Central memory CD8-positive, alpha-beta T cell (primary cell): ENCODE data around the gene RASGRP3.
"Not testable (repeated sequence)": the region's sequence is repeated elsewhere in the genome, so short reads cannot be mapped to it uniquely, and the experiment has no call there.

ENCODE experiments used
- ATAC-seq: fragments of 150-1000 bp; cut with Tn5 transposase; replicated peaks from 2 replicates; pipeline ENCODE4 v1.10.0; 2022; ENCODE audit warnings: mild to moderate bottlenecking, moderate FRiP score, moderate number of reproducible peaks; ENCODE audit not compliant: poor library complexity, severe bottlenecking; ENCODE audit errors: extremely low read depth
- DNase-seq, 2 donors: peaks; one replicate each; pipeline ENCODE4 v3.0.0; 2021; ENCODE audit warnings: low spot score in 2 of 2
- H3K27ac Mint-ChIP-seq: one replicate; pipeline ENCODE4 v1.8.0; 2022; ENCODE audit warnings: low read depth, mild to moderate bottlenecking, moderate library complexity, mixed read lengths
- H3K27me3 Mint-ChIP-seq: one replicate; pipeline ENCODE4 v1.8.0; 2022; ENCODE audit warnings: mixed read lengths
- H3K36me3 Mint-ChIP-seq: one replicate; pipeline ENCODE4 v1.8.0; 2022; ENCODE audit warnings: mild to moderate bottlenecking, moderate library complexity, mixed read lengths; ENCODE audit not compliant: insufficient read depth
- H3K4me1 Mint-ChIP-seq: one replicate; pipeline ENCODE4 v1.8.0; 2022; ENCODE audit warnings: mixed read lengths
- H3K4me3 Mint-ChIP-seq: one replicate; pipeline ENCODE4 v1.8.0; 2022; ENCODE audit warnings: mild to moderate bottlenecking, moderate library complexity, mixed read lengths
- H3K9me3 Mint-ChIP-seq: one replicate; pipeline ENCODE4 v1.8.0; 2022; ENCODE audit warnings: mixed read lengths

The RASGRP3 gene

DNA sequence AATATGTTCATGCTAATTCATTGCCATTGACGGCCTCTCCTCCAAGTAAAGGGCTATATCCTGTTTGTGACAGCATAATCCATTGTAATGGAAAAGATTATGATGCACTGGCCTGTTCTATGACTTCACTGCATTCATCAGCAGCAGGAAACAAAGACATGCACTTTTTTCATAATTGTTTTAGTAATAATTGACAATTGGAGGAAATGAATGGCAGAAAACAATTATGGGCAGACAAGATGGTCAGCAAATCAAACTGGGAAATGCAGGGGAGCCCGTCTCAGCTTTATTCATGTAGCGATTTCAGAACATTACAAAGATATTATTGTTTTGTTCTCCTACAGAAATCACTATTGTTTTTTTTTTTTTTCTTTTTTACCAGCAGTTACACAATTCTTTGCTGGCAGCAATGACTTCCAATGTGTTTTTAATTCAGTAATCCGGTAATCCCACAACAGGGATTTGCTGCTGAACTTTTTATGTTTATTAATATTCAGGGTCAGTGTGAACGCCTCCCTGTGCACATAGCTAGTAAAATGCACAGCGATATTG, 33.8 kb upstream of the RASGRP3 start:
- H3K4me1 Mint-ChIP-seq, result no peaks in the 10 kb centered on the region
- H3K4me3 Mint-ChIP-seq, result no peak overlapping the region
- H3K36me3 Mint-ChIP-seq, result no peaks in the 10 kb centered on the region
- H3K9me3 Mint-ChIP-seq, result no peaks in the 10 kb centered on the region
- H3K27ac Mint-ChIP-seq, result no peak overlapping the region
- ATAC-seq (no peak), DNase-seq (no peak)
- H3K27me3 Mint-ChIP-seq, result peaks cover 17% of the 10 kb centered on the region

DNA sequence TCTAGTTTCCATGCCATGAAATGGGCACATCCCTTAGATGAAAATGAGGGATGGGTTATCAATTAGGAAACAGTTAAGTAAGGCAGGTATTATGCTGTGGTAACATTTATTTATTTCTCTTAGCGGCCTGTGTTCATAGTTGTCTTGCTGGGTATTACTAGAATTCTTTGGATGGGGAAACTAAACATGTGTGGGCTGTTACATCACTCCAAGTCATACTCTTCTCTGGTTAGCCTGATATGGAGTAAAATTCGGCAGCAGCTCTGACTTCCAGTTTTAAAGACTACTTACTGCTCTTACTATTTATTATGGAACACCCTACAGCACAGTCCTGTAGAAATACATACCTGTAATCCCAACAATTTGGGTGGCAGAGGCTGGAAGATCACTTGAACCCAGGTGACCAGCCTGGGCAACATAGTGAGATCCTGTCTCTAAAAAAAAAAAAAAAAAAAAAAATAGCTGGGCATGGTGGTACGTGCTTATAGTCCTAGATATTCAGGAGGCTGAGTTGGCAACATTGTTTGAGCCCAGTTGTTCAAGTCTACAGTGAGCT, 33.1 kb upstream of the RASGRP3 start:
- Mint-ChIP-seq H3K4me1 (no peaks in the 10 kb centered on the region), H3K9me3 (no peaks in the 10 kb centered on the region), H3K36me3 (no peaks in the 10 kb centered on the region), H3K4me3 (no peak overlapping the region), H3K27ac (no peak overlapping the region), H3K27me3 (peaks cover 12% of the 10 kb centered on the region)
- ATAC-seq (no peak), DNase-seq (no peak)

DNA sequence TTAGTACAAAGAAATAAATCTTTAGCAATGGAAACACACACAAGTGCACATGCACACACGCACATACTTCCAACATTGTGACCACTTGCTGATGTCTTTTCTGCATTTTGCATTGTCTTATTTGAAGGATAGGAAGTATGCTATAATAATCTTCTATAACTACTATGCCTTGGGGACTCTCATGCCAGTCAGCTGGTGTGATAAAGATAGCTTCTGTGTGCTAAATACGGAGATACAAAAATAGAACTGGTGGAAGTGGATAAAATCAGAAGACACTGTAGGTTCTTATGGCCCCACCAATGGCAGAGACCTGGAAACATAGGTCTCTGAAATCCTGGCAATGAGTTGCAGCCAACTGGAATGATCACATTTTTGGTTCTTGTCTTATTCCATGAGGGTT, 31.5 kb upstream of the RASGRP3 start:
- no peak overlapping the region for H3K27ac Mint-ChIP-seq
- no peak for ATAC-seq

DNA sequence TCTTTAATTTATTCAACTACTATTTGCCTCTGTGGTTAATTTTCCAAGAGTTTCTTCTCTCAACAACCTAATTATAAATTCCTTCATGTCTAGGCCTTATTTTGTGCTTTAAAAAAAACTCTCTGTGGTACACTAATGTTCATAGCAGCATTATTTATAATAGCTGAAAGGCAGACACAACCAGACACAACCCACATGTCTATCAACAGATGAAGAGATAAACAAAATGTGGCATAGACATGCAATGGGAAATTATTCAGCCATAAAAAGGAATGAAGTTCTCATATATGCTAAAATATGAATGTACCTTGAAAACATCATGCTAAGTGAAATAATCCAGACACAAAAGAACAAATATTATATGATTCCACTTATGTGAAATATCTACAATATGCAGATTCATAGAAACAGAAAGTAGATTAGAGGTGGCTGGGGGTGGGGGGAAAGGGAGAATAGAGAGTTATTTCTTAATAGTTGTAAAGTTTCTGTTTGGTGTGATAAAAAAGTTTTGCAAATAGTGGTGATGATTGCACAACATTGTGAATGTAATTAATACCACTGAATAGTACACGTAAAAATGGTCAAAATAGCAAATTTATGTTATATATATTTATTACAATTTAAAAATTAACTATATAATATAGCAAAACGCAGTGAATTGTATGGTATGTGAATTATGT, 28.1 kb upstream of the RASGRP3 start:
- Mint-ChIP-seq H3K9me3 (peaks cover 6% of the 10 kb centered on the region), H3K4me3 (no peak overlapping the region), H3K36me3 (no peaks in the 10 kb centered on the region), H3K27me3 (no peaks in the 10 kb centered on the region), H3K4me1 (no peaks in the 10 kb centered on the region), H3K27ac (no peak overlapping the region)
- DNase-seq (no peak), ATAC-seq (no peak)

More for the DNA sequence above, 31.5 kb upstream of the RASGRP3 start:
- Mint-ChIP-seq H3K9me3 (no peaks in the 10 kb centered on the region), H3K27me3 (peaks cover 2% of the 10 kb centered on the region), H3K36me3 (no peaks in the 10 kb centered on the region), H3K4me3 (no peak overlapping the region), H3K4me1 (no peaks in the 10 kb centered on the region)
- no peak for DNase-seq

DNA sequence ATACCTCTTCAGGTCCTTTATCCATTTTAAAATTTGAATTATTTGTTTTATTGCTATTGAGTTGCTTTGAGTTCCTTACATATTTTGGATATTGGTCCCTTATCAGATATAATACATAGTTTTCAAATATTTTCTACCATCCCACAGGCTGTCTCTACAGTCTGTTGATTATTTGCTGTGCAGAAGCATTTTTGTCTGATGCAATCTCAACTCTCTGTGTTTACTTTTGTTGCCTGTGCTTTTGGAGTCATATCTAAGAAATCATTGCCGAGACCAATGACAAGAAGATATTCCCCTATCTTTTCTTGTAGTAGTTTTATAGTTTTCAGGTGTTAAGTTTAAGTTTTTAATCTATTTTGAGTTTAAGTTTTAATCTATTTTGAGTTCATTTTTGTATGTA, 25.2 kb upstream of the RASGRP3 start:
- Mint-ChIP-seq H3K9me3 (peaks cover 6% of the 10 kb centered on the region), H3K4me3 (no peak overlapping the region)

DNA sequence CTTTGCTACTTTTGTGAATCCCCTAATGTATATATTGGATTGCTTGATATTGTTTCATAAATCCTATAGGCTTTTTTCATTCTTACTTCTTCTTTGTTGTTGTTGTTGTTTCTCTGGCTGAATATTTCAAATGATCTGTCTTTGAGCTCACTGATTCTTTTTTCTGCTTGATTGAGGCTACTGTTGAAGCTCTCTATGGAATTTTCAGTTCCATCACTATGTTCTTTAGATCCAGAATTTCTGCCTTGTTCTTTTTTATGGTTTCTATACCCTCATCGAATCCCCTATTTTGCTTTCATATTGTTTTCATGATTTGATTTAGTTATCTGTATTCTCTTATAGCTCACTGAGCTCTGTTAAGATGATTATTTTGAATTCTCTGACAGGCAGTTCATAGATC, 24.6 kb upstream of the RASGRP3 start:
- DNase-seq (no peak), ATAC-seq (no peak)
- Mint-ChIP-seq H3K36me3 (no peaks in the 10 kb centered on the region), H3K4me1 (no peaks in the 10 kb centered on the region), H3K27me3 (no peaks in the 10 kb centered on the region), H3K27ac (no peak overlapping the region), H3K4me3 (no peak overlapping the region), H3K9me3 (peaks cover 6% of the 10 kb centered on the region)

More for the DNA sequence above, 25.2 kb upstream of the RASGRP3 start:
- Mint-ChIP-seq H3K27ac (no peak overlapping the region), H3K36me3 (no peaks in the 10 kb centered on the region), H3K4me1 (no peaks in the 10 kb centered on the region), H3K27me3 (no peaks in the 10 kb centered on the region)
- DNase-seq (no peak), ATAC-seq (no peak)

DNA sequence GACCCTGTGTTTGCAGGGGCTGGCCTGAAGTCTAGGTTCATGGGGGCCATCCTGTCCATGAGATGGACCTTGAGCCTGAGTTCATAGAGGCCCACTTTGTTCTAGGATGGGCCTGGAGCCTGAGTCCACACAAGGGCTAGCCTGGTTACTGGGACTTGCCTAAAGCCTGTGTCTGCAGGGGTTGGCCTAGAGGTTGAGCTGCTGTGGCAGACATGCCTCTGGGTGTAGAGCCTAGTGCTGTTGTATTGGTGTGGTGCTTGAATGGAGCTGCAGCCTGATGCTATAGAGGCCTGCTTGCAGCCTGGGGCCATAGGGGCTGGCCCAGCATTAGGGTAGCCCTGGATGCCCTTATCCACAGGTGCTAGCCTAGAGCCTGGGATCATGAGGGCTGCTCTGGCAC, 23.9 kb upstream of the RASGRP3 start:
- H3K4me3 Mint-ChIP-seq, result no peak overlapping the region
- no peaks in the 10 kb centered on the region for H3K27me3 Mint-ChIP-seq
- no peak for DNase-seq
- no peak overlapping the region for H3K27ac Mint-ChIP-seq
- no peak for ATAC-seq
- H3K9me3 Mint-ChIP-seq, result peaks cover 6% of the 10 kb centered on the region
- no peaks in the 10 kb centered on the region for H3K4me1 Mint-ChIP-seq
- H3K36me3 Mint-ChIP-seq, result no peaks in the 10 kb centered on the region

DNA sequence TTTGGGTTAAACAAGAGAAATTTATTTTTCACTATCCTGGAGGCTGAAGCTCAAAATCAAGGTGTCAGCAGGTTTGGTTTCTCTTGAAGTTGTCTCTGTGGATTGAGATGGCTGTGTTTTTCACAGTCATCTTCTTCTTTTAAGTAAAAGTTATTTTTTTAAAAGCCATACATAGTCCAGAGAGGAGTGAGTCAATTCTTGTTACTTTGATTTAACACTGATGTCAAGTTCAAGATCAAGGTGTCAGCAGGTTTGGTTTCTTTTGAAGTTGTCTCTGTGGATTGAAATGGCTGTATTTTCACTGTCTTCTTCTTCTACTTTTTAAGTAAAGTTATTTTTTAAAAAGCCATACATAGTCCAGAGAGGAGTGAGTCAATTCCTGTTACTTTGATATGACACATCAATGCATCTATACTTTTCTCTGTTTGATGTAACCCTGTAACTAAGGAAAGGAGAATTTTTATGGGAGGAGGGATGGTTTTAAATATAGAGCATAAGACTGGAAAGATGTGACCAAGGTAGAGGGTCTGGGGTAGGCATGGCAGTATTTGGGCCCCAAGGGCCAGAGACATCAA, 22.5 kb upstream of the RASGRP3 start:
- Mint-ChIP-seq H3K4me3 (no peak overlapping the region), H3K9me3 (peaks cover 6% of the 10 kb centered on the region), H3K4me1 (no peaks in the 10 kb centered on the region), H3K36me3 (no peaks in the 10 kb centered on the region), H3K27me3 (no peaks in the 10 kb centered on the region), H3K27ac (no peak overlapping the region)
- ATAC-seq, result no peak
- DNase-seq, result no peak

DNA sequence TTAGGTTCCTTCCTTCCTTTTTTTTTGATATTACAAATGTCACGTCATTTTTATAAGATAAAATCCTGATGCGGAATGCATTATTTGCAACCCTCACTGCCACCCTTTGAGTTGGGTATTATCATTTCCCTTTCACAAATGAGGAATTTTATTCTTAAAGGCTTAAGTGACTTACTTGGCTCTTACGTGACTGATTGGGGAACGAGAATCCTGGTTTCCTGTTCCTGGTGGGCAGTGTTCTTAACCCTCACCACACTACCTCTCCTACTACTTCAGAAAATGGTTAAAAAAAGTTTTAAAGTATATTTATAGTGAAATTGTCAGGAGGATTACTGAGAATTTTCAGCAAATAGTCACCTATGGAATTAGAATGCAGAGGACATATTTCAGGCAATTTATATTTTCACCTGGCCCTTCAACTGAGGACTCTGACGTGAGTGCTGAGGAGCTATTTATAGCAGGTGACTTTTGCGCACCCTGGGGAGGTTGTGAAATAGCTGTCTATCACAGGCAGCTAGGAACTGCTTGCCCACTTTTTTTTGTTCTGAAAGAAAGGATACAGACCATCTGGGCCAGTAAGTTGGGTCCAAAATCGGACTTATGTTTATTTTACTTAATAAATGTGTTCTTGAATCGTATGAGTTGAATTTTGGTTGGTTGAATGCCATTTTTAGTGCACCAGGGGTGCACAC, 18.7 kb upstream of the RASGRP3 start:
- no peak for ATAC-seq

DNA sequence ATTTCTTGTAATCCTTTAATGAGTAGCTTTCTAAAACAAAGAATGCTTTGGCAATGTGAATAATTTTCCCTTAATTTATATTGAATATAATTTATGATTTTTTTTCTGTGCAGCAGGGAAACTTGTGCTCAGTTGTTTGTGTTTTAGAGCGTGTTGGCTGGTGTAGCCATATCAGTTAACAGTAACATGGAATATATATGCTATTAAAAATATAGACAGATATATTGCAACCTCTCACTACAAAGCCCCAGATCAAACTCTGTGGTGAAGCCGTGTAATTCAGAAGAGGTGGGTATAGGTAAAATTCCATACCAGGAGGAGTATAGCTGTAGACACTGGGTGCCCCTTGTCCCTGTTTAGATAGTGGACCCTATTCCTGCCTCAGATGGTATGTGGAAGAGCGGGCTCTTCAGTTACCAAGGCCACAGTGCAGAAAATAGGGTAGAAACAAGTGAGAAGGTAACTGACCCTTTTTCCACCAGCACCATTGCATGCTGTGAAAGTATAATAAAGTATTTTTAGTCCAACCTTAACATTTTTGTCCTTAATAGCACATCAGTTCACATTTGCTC, 18.1 kb upstream of the RASGRP3 start:
- no peaks in the 10 kb centered on the region for H3K9me3 Mint-ChIP-seq
- H3K4me1 Mint-ChIP-seq, result no peaks in the 10 kb centered on the region
- no peak for ATAC-seq
- no peaks in the 10 kb centered on the region for H3K36me3 Mint-ChIP-seq
- H3K27me3 Mint-ChIP-seq, result no peaks in the 10 kb centered on the region
- no peak overlapping the region for H3K27ac Mint-ChIP-seq
- no peak for DNase-seq
- H3K4me3 Mint-ChIP-seq, result no peak overlapping the region

More for the DNA sequence above, 18.7 kb upstream of the RASGRP3 start:
- H3K36me3 Mint-ChIP-seq, result no peaks in the 10 kb centered on the region
- no peak overlapping the region for H3K27ac Mint-ChIP-seq
- H3K27me3 Mint-ChIP-seq, result no peaks in the 10 kb centered on the region
- H3K4me1 Mint-ChIP-seq, result no peaks in the 10 kb centered on the region
- H3K9me3 Mint-ChIP-seq, result no peaks in the 10 kb centered on the region
- no peak for DNase-seq
- no peak overlapping the region for H3K4me3 Mint-ChIP-seq

DNA sequence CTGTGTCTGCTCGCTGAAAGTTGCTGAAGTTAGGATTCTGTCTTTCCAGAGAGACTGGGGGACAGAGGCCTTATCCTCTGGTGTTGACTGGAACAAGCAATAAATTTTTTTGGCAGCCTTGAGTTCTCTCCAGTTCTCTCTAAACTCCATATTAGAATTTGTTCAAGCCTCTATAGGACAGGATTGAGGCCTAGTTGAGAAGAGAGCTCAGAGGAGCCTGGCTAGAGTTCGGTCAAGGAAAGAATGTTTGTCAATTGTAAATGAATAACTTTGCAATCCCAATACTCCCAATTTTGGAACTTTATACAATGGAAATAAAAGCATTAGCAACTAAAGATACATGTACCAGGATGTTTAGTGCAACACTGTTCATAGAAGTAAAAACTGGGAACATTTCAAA, 16.7 kb upstream of the RASGRP3 start:
- H3K27ac Mint-ChIP-seq, result no peak overlapping the region
- no peaks in the 10 kb centered on the region for H3K4me1 Mint-ChIP-seq
- H3K4me3 Mint-ChIP-seq, result no peak overlapping the region
- DNase-seq (no peak), ATAC-seq (no peak)
- H3K36me3 Mint-ChIP-seq, result no peaks in the 10 kb centered on the region
- H3K9me3 Mint-ChIP-seq, result no peaks in the 10 kb centered on the region
- no peaks in the 10 kb centered on the region for H3K27me3 Mint-ChIP-seq

DNA sequence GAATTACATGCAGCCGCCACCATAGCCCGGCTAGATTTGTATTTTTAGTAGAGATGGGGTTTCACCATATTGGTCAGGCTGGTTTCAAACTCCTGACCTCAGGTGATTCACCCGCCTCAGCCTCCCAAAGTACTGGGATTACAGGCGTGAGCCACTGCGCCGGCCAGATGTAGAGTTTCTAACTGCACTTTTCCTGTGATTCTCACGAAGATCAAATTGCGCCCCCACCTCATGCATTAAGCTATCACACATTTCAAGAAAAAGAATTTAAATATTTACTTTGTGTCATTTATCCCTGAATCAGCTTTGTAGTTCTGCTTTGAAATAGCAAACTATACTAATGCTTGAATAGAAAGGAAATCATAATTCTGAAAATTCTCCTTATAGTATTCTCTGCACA, 13.9 kb upstream of the RASGRP3 start:
- not testable (repeated sequence) for ATAC-seq, H3K9me3 Mint-ChIP-seq, H3K36me3 Mint-ChIP-seq, H3K27me3 Mint-ChIP-seq, H3K27ac Mint-ChIP-seq, DNase-seq, H3K4me1 Mint-ChIP-seq, H3K4me3 Mint-ChIP-seq
